K562 (cell line): Measurements from ENCODE around the gene DHRS12. TPM values are rescaled to one million over a fixed set of nuclear protein-coding genes. Genes with fewer than 3 reads are reported as not detected.

Experiments used
- HMG20B ChIP-seq: fragments of 250-450 bp; sonication (Bioruptor Pico); IDR thresholded peaks from 2 replicates; pipeline ENCODE4 v1.5.0; 2021; ENCODE audit warnings: mild to moderate bottlenecking
- HNRNPLL ChIP-seq: fragments of 200-400 bp; formaldehyde crosslinking; IDR thresholded peaks from 2 replicates; pipeline ENCODE4 v1.6.1; 2017; ENCODE audit warnings: low read length, low read depth, mild to moderate bottlenecking; ENCODE audit not compliant: poor library complexity, severe bottlenecking
- LCOR ChIP-seq: sonication (generic); formaldehyde crosslinking; IDR thresholded peaks from 2 replicates; pipeline ENCODE4 v1.8.0; 2022; ENCODE audit warnings: mild to moderate bottlenecking, missing genetic modification reagents
- MAFK ChIP-seq: IDR thresholded peaks from 2 replicates; pipeline ENCODE4 v1.6.1; 2011; ENCODE audit warnings: low read length, improper control_type of control experiment
- NFIC ChIP-seq: fragments of 450-650 bp; IDR thresholded peaks from 2 replicates; pipeline ENCODE4 v1.6.1; 2017; ENCODE audit warnings: mild to moderate bottlenecking, inconsistent platforms
- SNRNP70 ChIP-seq: fragments of 200-400 bp; formaldehyde crosslinking; optimal IDR thresholded peaks from 2 replicates; pipeline ENCODE3; 2017; ENCODE audit warnings: low read depth, low read length
- TAF1 ChIP-seq: IDR thresholded peaks from 2 replicates; pipeline ENCODE4 v1.6.1; 2011; ENCODE audit warnings: mild to moderate bottlenecking, low read length, moderate library complexity; ENCODE audit not compliant: insufficient read depth, control insufficient read depth, severe bottlenecking; ENCODE audit errors: extremely low read depth
- TBP ChIP-seq: optimal IDR thresholded peaks from 2 replicates; pipeline ENCODE3; 2011; ENCODE audit warnings: low read depth, low read length, improper control_type of control experiment
- XRCC3 ChIP-seq: fragments of 450-650 bp; IDR thresholded peaks from 2 replicates; pipeline ENCODE4 v1.6.1; 2017; ENCODE audit warnings: mild to moderate bottlenecking, moderate library complexity
- ZFX ChIP-seq: sonication (generic); formaldehyde crosslinking; IDR thresholded peaks from 2 replicates; pipeline ENCODE4 v1.8.0; 2022; ENCODE audit warnings: mild to moderate bottlenecking, missing genetic modification reagents, moderate library complexity
- ZNF449 ChIP-seq: fragments of 250-450 bp; sonication (Bioruptor Pico); IDR thresholded peaks from 2 replicates; pipeline ENCODE4 v1.8.0; 2022; ENCODE audit warnings: moderate library complexity, mild to moderate bottlenecking, inconsistent platforms
- polyA plus RNA-seq, 8 experiments: library from polyadenylated mRNA; depleted of rRNA in 4 of 8; stranded (reverse) in 5 of 8; unstranded in 3 of 8; fragments of >200 nt; fragmentation: Nextera tagmentation in 2 of 8; fragmentation: Illumina TruSeq in 1 of 8; extraction: Ambion mirVana in 2 of 8; extraction: Trizol in 1 of 8; gene quantifications; 2 replicates each; pipeline versions ENCODE4 v1.2.1 to v1.2.3, GENCODE V29; 2011 to 2014; ENCODE audit warnings: inconsistent platforms in 1 of 8, missing spikeins in 1 of 8
- total RNA-seq, 7 experiments: library from RNA; depleted of rRNA in 6 of 7; stranded (reverse); fragments of >200 nt in 6 of 7; fragmentation: Illumina TruSeq in 2 of 7; extraction: Trizol in 2 of 7; gene quantifications; 2 replicates each; pipeline versions ENCODE4 v1.2.1 to v1.2.3, GENCODE V29; 2011 to 2021; ENCODE audit warnings: low replicate concordance in 1 of 7
- TF ChIP-seq, protein P1 (sequence below), 2 experiments: IDR thresholded peaks in 1 of 2; conservative IDR thresholded peaks in 1 of 2; 2 replicates each; pipeline ENCODE4 v1.6.1; 2016; ENCODE audit warnings: low read depth in 2 of 2, mild to moderate bottlenecking in 1 of 2, missing compliant biosample characterization in 1 of 2, missing genetic modification characterization in 1 of 2, moderate library complexity in 1 of 2
- TF ChIP-seq, protein P2 (sequence below), 3 experiments: IDR thresholded peaks in 2 of 3; conservative IDR thresholded peaks in 1 of 3; 2 replicates each; pipeline ENCODE4 v1.5.1; 2011 to 2012; ENCODE audit warnings: low read length in 3 of 3, mild to moderate bottlenecking in 3 of 3, control low read depth in 2 of 3, improper control_type of control experiment in 1 of 3, inconsistent platforms in 1 of 3, low read depth in 1 of 3, mixed read lengths in 1 of 3, moderate library complexity in 1 of 3; ENCODE audit not compliant: insufficient read depth in 2 of 3
- TF ChIP-seq, protein P3 (sequence below): fragments of 250-450 bp; sonication (Bioruptor Pico); IDR thresholded peaks from 2 replicates; pipeline ENCODE4 v1.5.0; 2021

The DHRS12 gene
- total and polyA plus RNA-seq, 9 of the 15 experiments (the other 6 are each of a cell fraction or from before 2014, with no cell fraction given): 0.62 to 2.7 (median 0.98) TPM

DNA sequence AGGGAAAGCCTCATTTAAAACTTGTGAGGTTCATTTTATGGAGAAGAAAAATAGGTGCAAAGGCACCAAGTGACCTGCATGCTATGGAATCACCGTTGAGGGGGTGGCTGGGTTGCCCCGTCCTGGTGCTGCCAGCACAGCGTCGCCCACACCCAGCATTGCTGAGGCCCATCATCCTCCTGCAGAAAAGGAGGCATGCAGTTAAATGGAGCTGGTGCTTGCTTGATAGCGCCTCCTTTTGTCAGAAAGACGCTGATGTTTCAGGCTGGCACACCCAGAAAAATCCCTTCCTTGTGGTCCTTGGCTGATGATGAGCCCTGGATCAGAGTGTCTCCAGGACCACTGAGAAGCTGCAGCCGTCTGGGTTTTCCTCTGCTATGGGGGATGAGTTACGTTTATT, 36.9 kb downstream of the DHRS12 start (continued):
- TF ChIP-seq TAF1 (no peak), XRCC3 (no peak), HMG20B (CRISPR knock-in tag) (no peak), NFIC (no peak), ZNF449 (CRISPR knock-in tag) (no peak), MAFK (no peak), LCOR (no peak), ZFX (CRISPR knock-in tag) (no peak), TBP (no peak), HNRNPLL (no peak), SNRNP70 (no peak)
- TF ChIP-seq, protein P1, sequence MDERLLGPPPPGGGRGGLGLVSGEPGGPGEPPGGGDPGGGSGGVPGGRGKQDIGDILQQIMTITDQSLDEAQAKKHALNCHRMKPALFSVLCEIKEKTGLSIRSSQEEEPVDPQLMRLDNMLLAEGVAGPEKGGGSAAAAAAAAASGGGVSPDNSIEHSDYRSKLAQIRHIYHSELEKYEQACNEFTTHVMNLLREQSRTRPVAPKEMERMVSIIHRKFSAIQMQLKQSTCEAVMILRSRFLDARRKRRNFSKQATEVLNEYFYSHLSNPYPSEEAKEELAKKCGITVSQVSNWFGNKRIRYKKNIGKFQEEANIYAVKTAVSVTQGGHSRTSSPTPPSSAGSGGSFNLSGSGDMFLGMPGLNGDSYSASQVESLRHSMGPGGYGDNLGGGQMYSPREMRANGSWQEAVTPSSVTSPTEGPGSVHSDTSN (CRISPR knock-in tag; IDR thresholded peaks at IDR 0.05; ENCODE audit: low read depth): no peak
- TF ChIP-seq, protein P1 (tag; conservative IDR thresholded peaks at IDR 0.05; ENCODE audit: low read depth): no peak
- TF ChIP-seq, protein P2, sequence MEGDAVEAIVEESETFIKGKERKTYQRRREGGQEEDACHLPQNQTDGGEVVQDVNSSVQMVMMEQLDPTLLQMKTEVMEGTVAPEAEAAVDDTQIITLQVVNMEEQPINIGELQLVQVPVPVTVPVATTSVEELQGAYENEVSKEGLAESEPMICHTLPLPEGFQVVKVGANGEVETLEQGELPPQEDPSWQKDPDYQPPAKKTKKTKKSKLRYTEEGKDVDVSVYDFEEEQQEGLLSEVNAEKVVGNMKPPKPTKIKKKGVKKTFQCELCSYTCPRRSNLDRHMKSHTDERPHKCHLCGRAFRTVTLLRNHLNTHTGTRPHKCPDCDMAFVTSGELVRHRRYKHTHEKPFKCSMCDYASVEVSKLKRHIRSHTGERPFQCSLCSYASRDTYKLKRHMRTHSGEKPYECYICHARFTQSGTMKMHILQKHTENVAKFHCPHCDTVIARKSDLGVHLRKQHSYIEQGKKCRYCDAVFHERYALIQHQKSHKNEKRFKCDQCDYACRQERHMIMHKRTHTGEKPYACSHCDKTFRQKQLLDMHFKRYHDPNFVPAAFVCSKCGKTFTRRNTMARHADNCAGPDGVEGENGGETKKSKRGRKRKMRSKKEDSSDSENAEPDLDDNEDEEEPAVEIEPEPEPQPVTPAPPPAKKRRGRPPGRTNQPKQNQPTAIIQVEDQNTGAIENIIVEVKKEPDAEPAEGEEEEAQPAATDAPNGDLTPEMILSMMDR (IDR thresholded peaks at IDR 0.05 in 2 of 3, conservative IDR thresholded peaks at IDR 0.05 in 1 of 3; ENCODE audit: insufficient read depth in 2 of 3, low read depth in 1 of 3, low read length in 3 of 3): peak; percentile 35 to 43 (median 38); a peak in 5 of 6 replicates
- TF ChIP-seq, protein P3, sequence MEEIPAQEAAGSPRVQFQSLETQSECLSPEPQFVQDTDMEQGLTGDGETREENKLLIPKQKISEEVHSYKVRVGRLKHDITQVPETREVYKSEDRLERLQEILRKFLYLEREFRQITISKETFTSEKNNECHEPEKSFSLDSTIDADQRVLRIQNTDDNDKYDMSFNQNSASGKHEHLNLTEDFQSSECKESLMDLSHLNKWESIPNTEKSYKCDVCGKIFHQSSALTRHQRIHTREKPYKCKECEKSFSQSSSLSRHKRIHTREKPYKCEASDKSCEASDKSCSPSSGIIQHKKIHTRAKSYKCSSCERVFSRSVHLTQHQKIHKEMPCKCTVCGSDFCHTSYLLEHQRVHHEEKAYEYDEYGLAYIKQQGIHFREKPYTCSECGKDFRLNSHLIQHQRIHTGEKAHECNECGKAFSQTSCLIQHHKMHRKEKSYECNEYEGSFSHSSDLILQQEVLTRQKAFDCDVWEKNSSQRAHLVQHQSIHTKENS (CRISPR knock-in tag): no peak
